AG09319 (cell line): ENCODE data around the gene ETFA.
A peak's percentile ranks its signal among the peaks of the same experiment; 100 is the strongest.

ENCODE experiments used
- DNase-seq: peaks from one replicate; pipeline ENCODE4 v3.0.0-alpha.2; 2010; ENCODE audit warnings: low read depth; ENCODE audit errors: extremely low read depth
- TF ChIP-seq, protein P1 (sequence below): IDR thresholded peaks from 2 replicates; pipeline ENCODE4 v1.5.1; 2011; ENCODE audit warnings: low read depth, mild to moderate bottlenecking, inconsistent platforms, low read length, moderate library complexity

The ETFA gene

DNA sequence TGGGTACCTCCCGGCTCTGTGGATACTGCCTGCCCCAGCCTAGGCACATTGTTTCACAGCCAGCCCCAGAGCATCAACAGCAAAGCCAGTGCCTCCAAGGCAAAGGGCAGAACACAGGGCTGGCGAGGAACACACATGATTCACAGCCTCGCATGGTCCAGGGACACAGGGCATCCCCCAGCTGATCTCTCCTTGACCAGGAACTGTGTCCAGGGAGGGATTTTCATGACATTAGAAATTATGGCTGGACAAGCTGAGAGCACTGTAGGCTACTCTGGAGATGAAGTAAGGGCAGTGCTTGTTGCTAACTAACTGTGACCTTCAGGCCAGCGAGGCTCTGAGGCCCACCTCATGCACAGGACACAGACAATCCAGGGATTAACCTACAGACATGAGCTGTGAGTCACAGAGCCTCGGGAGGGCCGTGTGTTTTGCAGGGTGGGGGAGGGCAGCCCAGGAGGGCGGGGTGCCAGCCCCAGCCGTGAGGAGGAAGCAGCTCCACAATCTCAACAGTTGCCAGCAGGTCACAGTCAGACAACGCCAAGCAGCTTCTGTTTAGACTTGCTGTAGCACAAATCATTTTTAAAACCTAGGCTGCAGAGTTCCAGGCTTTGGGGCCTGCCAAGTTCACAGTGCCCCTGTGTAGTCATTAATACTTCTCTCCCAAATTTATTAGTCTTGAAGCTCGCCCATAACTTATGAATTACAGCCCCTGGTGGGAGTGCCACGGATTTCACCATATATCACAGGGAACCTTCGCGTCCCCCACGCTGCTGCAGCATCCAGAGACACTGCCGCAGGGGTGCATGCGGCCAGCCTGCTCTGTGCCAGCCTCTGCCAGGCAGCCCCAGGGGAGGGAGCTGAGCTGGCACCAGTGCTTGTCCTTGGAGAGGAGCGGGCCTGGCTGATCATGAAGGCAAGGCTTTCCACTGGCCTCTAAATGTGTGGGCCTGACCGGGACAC is 114.7 kb downstream of the ETFA start:
- TF ChIP-seq, protein P1, sequence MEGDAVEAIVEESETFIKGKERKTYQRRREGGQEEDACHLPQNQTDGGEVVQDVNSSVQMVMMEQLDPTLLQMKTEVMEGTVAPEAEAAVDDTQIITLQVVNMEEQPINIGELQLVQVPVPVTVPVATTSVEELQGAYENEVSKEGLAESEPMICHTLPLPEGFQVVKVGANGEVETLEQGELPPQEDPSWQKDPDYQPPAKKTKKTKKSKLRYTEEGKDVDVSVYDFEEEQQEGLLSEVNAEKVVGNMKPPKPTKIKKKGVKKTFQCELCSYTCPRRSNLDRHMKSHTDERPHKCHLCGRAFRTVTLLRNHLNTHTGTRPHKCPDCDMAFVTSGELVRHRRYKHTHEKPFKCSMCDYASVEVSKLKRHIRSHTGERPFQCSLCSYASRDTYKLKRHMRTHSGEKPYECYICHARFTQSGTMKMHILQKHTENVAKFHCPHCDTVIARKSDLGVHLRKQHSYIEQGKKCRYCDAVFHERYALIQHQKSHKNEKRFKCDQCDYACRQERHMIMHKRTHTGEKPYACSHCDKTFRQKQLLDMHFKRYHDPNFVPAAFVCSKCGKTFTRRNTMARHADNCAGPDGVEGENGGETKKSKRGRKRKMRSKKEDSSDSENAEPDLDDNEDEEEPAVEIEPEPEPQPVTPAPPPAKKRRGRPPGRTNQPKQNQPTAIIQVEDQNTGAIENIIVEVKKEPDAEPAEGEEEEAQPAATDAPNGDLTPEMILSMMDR, result no peak
- peak; percentile 57 for DNase-seq

DNA sequence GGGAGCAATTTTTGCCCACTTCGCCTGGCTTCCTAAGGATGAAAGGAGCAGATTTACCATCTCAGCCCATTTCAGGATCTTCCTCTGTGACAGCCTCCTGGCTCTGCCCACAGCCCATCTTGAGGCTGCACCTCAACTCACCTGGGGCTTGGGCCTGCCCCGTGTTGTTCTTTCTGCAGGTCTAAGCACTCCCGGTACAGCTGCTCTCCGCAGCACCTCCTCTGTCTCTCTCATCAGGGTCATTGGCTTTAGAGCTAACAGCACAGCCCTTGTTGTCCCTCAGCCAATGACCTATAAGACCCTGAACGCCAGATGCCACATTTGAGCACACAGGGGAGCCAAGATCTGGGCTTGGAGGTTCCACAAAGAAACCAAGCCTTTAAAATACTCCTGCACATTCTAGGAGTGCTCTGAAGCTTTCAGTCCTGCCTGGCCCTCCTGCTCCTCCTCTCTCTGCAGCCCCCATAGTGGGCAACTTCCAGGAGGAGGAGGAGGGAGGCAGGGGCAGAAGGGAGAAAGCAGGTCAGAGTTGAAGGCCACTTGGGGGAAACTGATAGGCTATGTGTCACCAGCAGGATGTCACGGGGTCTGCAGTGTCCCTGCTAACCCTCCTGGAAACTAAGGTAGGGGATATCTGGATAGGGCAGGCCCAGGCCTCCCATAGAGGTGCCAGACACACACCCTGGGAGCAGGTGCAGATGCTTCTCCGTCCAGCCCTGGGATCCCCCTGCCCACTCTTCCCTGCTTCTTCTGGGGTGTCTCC is 115.6 kb downstream of the ETFA start:
- no peak for DNase-seq
- TF ChIP-seq, protein P1, result no peak

DNA sequence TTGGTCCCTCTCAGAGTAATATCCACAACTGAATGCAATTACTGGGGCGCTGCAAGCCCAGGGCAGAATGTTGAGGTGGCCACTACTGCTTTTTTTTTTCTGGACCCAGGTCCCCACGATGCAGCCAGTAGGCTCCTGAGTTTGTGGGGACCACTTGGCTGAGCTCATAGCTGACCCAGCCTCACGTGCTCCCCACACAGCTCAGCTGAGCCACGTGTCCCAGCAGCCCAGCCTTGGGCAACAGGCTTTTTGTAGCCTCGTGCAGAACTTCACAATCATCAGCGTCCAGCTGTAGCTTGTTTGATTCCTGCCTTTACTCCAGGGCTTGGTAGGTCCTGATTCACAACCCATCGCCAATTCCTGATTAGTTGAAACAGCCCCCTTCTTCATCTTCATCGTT is 117.3 kb downstream of the ETFA start:
- TF ChIP-seq, protein P1, result no peak
- no peak for DNase-seq

DNA sequence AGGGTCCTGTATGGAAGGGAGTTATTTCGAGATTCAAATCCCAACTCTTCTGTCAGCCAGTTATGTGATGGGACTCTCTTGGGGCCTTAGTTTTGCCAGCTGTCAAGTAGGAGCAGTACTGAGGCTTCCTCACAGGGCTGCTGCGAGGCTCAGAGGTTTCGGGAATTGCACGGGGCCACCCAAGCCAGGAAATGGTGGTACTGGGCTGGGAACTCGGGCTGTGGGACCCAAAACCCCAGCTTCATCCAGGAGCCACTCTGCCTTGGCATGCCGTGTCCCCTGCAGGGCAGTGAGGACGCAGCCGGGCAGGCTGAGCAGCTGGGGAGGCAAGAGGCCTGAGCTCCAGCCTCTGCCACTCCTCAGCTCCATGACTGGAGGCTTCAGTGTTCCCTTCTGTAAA is 118.6 kb downstream of the ETFA start:
- TF ChIP-seq, protein P1, result no peak
- no peak for DNase-seq

DNA sequence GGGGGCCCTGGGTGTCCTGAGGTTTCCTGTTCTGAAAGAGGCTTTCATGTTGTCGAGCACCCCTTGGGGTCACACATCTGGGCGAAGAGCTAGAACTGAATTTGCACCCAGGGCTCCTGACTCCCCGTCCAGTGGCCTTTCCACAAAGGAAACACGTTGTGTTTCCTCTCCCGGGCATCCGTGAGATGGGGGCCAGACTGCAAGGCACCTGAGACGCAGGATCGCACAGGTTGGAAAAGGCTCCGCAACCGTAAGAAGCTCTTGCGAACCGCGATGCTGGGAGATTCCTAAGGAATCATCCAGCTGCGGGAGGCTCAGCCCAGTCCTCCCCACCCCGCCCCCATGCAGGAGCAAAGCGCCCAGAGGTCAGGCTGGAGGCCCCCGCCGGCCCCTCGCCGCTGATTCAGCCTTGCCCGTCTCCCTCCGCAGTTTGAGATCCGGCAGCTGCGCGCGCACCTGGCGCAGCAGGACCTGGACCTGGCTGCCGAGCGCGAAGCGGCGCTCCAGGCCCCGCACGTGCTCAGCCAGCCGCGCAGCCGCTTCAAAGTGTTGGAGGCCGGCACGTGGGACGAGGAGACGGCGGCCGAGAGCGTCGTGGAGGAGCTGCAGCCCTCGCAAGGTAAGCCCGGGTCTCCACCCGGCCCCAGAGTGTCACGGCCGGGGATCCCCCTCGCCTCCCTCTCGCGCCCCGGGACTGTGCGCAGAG is 119.6 kb downstream of the ETFA start:
- TF ChIP-seq, protein P1, result no peak
- no peak for DNase-seq

DNA sequence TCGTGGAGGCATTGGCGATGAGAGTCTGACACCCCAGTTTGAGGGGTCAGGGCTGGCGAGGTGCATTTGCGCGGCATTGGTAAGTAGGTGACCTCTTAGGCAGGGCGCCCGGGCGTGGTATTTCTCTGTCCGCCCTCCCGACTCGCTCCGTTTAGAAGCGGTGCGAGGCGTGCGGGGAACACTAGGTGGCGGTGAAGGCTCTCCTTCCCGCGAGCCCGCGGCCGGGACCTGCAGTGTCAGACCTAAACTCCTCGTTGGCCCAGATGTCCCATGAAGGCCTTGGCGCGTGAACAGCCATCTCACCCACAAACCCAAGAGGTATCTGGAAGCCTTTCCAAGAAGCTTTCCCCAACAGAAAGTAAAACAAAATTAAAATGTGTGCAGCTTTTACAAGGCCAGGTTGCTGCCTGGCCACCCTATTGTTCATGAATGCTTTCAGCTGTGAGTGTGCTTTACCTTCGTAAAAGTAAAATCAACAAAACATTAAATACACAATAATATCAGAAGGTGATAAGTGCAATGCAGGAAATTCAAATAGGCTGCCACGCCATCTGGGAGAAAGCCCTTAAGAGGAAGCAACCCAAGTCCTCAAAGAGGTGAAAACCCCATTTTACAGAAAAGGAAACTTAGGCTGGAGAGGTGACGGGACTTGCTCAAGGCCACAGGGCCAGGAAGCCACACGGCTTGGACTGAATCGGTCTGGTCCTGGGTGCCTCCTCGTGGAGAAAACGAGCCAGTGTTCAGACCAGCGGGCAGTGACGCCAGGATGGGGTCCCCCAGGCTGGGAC is 120.3 kb downstream of the ETFA start:
- DNase-seq, result no peak
- TF ChIP-seq, protein P1, result peak; percentile 87
